ENCODE results near the gene TGM5. TPM values are rescaled to one million over a fixed set of nuclear protein-coding genes. Genes with fewer than 3 reads are reported as not detected.

TGM5 gene
- total RNA-seq, 1 experiment from 2014 or later, result not detected

GRCh38 chr15:43268111-43269105, 1.7 kb upstream of the TGM5 start:
- DNase-seq, result peak; percentile 78
- H3K36me3 ChIP-seq (replicated peaks; ENCODE audit: control insufficient read depth, insufficient read depth, low read length), result no peaks in the 10 kb centered on the region
- H3K27me3 ChIP-seq (ENCODE audit: control insufficient read depth, insufficient read depth, low read length), result no peaks in the 10 kb centered on the region
- H3K4me3 ChIP-seq (ENCODE audit: insufficient read depth, low read depth, low read length), result no peak overlapping the region

- Histone ChIP-seq H3K27me3 (ENCODE audit: control insufficient read depth, insufficient read depth, low read length) (no peaks in the 10 kb centered on the region), H3K36me3 (replicated peaks; ENCODE audit: control insufficient read depth, insufficient read depth, low read length) (no peaks in the 10 kb centered on the region), H3K4me3 (ENCODE audit: insufficient read depth, low read depth, low read length) (no peak overlapping the region)
- DNase-seq, result no peak
These were observed 711 bp upstream of the TGM5 start for GRCh38 chr15:43267439-43267838.

- no peak overlapping the region for H3K4me3 ChIP-seq (ENCODE audit: insufficient read depth, low read depth, low read length)
- H3K36me3 ChIP-seq (replicated peaks; ENCODE audit: control insufficient read depth, insufficient read depth, low read length), result no peaks in the 10 kb centered on the region
- H3K27me3 ChIP-seq (ENCODE audit: control insufficient read depth, insufficient read depth, low read length), result no peaks in the 10 kb centered on the region
- DNase-seq, result no peak
These were observed 342 bp downstream of the TGM5 start for GRCh38 chr15:43266386-43266785.

- DNase-seq, result no peak
- Histone ChIP-seq H3K36me3 (replicated peaks; ENCODE audit: control insufficient read depth, insufficient read depth, low read length) (no peaks in the 10 kb centered on the region), H3K4me3 (ENCODE audit: insufficient read depth, low read depth, low read length) (no peak overlapping the region), H3K27me3 (ENCODE audit: control insufficient read depth, insufficient read depth, low read length) (no peaks in the 10 kb centered on the region)
These were observed 6.6 kb downstream of the TGM5 start for GRCh38 chr15:43260011-43260615.

- H3K27me3 ChIP-seq (ENCODE audit: control insufficient read depth, insufficient read depth, low read length), result no peaks in the 10 kb centered on the region
- no peaks in the 10 kb centered on the region for H3K36me3 ChIP-seq (replicated peaks; ENCODE audit: control insufficient read depth, insufficient read depth, low read length)
- no peak overlapping the region for H3K4me3 ChIP-seq (ENCODE audit: insufficient read depth, low read depth, low read length)
- DNase-seq, result no peak
These were observed 7.9 kb downstream of the TGM5 start for GRCh38 chr15:43258781-43259180.

- Histone ChIP-seq H3K27me3 (ENCODE audit: control insufficient read depth, insufficient read depth, low read length) (no peaks in the 10 kb centered on the region), H3K36me3 (replicated peaks; ENCODE audit: control insufficient read depth, insufficient read depth, low read length) (no peaks in the 10 kb centered on the region), H3K4me3 (ENCODE audit: insufficient read depth, low read depth, low read length) (no peak overlapping the region)
- no peak for DNase-seq
These were observed 10.4 kb downstream of the TGM5 start for GRCh38 chr15:43256341-43256740.

GRCh38 chr15:43255376-43255775, 11.4 kb downstream of the TGM5 start:
- H3K4me3 ChIP-seq (ENCODE audit: insufficient read depth, low read depth, low read length), result no peak overlapping the region
- no peaks in the 10 kb centered on the region for H3K36me3 ChIP-seq (replicated peaks; ENCODE audit: control insufficient read depth, insufficient read depth, low read length)
- no peak for DNase-seq
- H3K27me3 ChIP-seq (ENCODE audit: control insufficient read depth, insufficient read depth, low read length), result no peaks in the 10 kb centered on the region

- DNase-seq, result no peak
- H3K36me3 ChIP-seq (replicated peaks; ENCODE audit: control insufficient read depth, insufficient read depth, low read length), result no peaks in the 10 kb centered on the region
- no peaks in the 10 kb centered on the region for H3K27me3 ChIP-seq (ENCODE audit: control insufficient read depth, insufficient read depth, low read length)
These were observed 13.0 kb downstream of the TGM5 start for GRCh38 chr15:43253431-43254403.

GRCh38 chr15:43251871-43252250, 14.9 kb downstream of the TGM5 start:
- no peak for DNase-seq
- Histone ChIP-seq H3K27me3 (ENCODE audit: control insufficient read depth, insufficient read depth, low read length) (no peaks in the 10 kb centered on the region), H3K36me3 (replicated peaks; ENCODE audit: control insufficient read depth, insufficient read depth, low read length) (no peaks in the 10 kb centered on the region), H3K4me3 (ENCODE audit: insufficient read depth, low read depth, low read length) (no peak overlapping the region)

More at GRCh38 chr15:43253431-43254403, 13.0 kb downstream of the TGM5 start:
- H3K4me3 ChIP-seq (ENCODE audit: insufficient read depth, low read depth, low read length), result no peak overlapping the region

- no peaks in the 10 kb centered on the region for H3K27me3 ChIP-seq (ENCODE audit: control insufficient read depth, insufficient read depth, low read length)
- H3K36me3 ChIP-seq (replicated peaks; ENCODE audit: control insufficient read depth, insufficient read depth, low read length), result no peaks in the 10 kb centered on the region
- no peak for DNase-seq
- H3K4me3 ChIP-seq (ENCODE audit: insufficient read depth, low read depth, low read length), result no peak overlapping the region
These were observed 15.4 kb downstream of the TGM5 start for GRCh38 chr15:43251185-43251870.

- no peaks in the 10 kb centered on the region for H3K27me3 ChIP-seq (ENCODE audit: control insufficient read depth, insufficient read depth, low read length)
- no peak overlapping the region for H3K4me3 ChIP-seq (ENCODE audit: insufficient read depth, low read depth, low read length)
- H3K36me3 ChIP-seq (replicated peaks; ENCODE audit: control insufficient read depth, insufficient read depth, low read length), result no peaks in the 10 kb centered on the region
- no peak for DNase-seq
These were observed 15.9 kb downstream of the TGM5 start for GRCh38 chr15:43250785-43251184.

- H3K4me3 ChIP-seq (ENCODE audit: insufficient read depth, low read depth, low read length), result no peak overlapping the region
- H3K27me3 ChIP-seq (ENCODE audit: control insufficient read depth, insufficient read depth, low read length), result no peaks in the 10 kb centered on the region
- DNase-seq, result peak; percentile 12
- H3K36me3 ChIP-seq (replicated peaks; ENCODE audit: control insufficient read depth, insufficient read depth, low read length), result no peaks in the 10 kb centered on the region
These were observed 17.0 kb downstream of the TGM5 start for GRCh38 chr15:43249699-43250203.

- no peak for DNase-seq
- H3K36me3 ChIP-seq (replicated peaks; ENCODE audit: control insufficient read depth, insufficient read depth, low read length), result no peaks in the 10 kb centered on the region
- H3K4me3 ChIP-seq (ENCODE audit: insufficient read depth, low read depth, low read length), result no peak overlapping the region
- H3K27me3 ChIP-seq (ENCODE audit: control insufficient read depth, insufficient read depth, low read length), result no peaks in the 10 kb centered on the region
These were observed 17.5 kb downstream of the TGM5 start for GRCh38 chr15:43249236-43249635.
